GDM1 (cell line): ENCODE results near the gene CPNE8.

Source experiments
- DNase-seq: peaks from one replicate; lab custom pipeline; 2025; lab: John Stamatoyannopoulos, UW

Gene CPNE8

DNA sequence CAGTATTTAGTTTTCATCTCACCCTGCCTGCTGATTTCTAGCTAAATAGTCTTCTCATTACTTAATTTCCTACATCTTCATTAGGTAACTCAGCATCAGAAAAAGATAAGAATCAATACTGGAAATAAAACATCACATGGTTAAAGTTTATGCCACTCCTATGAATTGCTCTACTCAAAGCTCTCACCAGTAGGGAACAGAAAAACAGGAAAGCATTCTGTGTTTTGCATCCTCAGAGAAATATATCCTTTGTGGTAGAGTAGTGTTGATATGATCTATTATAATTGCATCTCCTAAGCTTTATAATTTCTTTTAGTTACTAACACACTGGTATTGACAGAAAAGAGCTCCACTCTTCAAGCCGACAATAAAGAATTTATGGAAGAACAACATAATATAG lies 9.9 kb downstream of the CPNE8 start:
- no peak for DNase-seq

DNA sequence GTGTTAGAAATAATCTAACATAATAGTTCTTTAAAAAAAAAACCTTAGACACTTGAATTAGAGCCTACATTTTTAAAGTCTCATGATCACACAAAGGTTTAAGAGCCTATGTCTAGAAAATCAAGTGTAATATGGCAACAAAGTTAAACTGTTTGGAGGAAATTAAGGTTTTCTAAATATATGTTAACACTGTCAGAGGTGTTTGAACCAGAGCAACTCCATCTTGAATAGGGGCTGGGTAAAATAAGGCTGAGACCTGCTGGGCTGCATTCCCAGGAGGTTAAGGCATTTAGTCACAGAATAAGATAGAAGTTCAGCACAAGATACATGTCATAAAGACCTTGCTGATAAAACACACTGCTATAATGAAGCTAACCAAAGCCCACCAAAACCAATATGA lies 12.4 kb downstream of the CPNE8 start:
- no peak for DNase-seq

DNA sequence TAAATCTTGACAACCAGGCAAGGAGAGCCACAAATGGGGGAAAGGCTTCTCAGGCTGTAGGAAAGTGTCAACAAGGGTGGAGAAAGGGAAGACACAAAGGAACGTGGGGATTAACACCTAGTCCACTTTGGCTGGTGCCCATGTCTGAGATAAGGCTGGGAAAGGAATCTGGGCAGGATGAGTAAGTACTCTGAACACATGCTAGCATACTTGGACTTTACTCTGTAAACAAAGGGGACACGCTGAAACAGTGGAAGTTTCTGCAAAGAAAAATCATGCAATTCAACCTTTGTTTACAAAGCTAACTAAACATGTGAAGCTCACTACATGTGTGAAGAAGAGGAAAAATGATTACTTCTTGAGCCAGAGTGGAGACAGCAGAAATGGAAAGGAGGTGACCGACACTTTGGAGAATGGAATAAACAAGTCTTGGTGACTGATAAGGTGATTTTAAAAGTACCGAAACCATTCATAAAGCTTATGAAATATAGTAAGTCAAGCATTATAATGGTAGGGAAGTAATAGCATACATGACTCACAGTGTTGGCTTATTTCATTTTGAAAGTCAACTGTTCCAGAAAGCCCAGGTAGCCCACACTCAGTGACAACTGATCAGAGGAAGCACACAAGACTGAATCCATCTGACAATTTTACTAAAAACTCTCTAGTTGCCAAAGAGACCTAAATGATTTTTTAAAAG lies 13.2 kb downstream of the CPNE8 start:
- no peak for DNase-seq

DNA sequence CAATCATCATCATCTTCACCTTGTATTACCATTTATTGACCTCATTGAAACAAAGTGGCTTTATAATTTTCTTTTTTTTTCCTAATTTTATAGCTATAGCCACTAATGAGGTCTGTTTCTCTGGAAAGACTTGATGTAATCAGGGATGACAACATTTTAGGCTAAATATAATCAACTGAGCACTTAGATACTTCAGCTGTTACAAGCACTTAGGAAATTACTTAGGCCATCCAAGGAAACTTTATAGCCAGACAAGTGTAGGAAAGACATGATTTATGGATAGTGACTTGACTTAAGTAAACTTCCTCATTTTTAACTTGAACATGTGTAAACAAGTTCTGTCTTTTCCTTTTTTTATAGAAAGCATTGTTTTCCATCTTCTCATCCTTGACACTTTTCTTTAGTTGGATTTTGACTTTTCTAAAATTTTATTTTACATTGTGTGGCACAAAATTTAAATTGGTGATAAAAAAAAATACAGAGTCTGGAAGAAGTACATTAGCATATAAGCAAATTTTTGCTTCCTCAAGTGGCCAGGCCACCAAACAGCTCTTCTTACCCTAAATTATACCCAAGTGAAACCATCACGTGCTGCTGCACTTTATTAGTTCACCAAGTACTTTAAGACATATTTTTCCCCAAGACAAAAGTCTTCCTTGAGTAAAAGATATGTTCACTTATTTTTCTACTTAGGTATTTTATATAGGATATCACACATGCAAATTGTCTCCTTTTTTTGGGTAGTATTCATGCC lies 15.1 kb downstream of the CPNE8 start:
- DNase-seq, result no peak

DNA sequence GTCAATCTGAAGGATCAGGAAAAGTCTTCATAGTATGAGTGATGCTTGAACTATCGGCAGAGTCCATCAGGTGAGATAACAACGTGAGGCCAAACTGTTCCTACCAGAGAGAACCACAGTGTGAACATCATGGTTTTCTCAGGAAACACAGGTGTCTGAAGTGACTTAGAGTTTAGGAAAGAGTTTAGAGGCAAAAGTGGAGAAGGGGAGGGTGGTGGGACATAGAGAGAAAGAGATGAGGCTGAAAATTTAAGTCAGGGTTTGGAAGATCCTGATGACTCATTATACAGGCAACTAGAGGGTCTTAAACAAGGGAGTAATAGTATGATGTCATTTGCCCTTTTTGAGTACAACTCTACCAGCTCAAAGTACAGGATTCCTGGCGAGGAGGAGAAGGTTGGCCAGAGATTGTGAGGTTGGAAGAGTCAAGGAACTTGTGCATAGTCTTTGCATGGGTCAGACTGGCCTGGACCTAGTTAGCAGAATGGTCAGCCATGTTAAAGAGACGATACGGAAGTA lies 16.0 kb downstream of the CPNE8 start:
- no peak for DNase-seq

DNA sequence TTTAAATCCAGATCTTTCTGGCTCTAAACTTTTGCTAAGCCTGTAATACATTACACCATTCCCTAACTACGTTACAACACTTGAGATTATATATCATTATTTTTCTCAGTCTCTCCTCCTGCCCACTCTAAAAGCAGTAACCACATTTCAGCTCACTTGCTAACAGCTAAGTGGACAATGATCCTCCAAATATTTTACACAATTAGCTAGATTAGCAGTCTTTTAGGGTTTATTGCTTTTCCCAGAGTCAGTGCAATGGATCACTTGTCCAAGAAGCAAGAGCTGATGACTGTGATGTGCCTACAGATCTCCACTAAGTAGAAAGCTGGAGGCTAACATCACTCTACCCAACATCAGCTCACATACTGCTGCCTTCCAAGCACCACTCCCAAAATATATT lies 17.6 kb downstream of the CPNE8 start:
- DNase-seq, result no peak

DNA sequence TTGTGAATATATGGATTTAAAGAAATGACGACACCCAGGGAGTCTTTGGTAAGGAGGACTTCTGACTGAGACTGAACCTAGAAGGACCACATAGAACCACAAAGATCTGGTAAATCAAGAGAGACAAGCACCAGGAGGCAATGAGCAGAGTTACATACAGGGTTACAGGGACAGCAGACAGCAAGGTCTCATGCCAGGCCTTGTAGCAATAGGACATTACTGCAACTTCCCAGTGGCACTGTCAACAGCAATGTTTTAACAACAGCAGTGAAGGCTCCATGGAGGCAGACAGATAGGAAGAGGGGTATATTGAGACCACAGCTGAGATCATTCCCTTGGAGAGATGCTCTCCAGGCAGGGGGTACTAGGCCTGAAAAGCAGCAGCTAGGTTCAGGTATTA lies 18.5 kb downstream of the CPNE8 start:
- no peak for DNase-seq

DNA sequence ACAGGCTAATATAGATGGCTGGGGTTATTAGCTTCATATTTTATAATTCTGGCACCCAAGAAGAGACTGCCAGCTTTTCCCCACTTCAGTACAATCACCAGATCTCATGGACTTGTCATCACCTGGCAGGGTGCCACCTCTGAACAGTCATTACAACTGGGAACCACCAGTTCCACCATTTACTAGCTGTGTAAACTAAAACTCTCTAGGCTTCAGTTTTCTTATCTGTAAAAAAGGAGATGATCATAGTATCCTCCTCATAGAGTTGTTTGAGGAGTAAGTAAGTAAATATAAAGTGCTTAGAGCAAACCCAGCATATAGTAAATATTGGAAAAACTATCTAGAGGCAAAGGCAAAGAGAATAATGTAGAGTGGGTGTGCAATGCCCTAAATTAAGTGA lies 19.3 kb downstream of the CPNE8 start:
- DNase-seq, result no peak

DNA sequence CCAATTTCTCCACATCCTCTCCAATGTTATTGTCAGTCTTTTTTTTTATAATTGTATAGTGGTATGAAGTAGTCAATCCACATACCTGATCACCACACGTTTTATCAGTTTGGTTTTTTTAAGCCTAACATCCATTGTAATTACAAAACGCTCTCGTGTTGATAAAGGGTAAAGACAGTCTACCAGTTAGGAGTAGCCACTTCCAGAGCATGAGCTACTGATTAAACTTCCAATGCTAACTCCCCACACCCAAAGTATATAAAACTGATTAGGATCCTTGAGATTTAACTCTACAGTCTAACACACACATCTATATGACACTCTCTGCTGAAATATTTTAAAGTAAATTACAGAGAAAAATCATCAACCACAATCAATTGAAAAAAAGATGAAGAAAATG lies 20.7 kb downstream of the CPNE8 start:
- no peak for DNase-seq

DNA sequence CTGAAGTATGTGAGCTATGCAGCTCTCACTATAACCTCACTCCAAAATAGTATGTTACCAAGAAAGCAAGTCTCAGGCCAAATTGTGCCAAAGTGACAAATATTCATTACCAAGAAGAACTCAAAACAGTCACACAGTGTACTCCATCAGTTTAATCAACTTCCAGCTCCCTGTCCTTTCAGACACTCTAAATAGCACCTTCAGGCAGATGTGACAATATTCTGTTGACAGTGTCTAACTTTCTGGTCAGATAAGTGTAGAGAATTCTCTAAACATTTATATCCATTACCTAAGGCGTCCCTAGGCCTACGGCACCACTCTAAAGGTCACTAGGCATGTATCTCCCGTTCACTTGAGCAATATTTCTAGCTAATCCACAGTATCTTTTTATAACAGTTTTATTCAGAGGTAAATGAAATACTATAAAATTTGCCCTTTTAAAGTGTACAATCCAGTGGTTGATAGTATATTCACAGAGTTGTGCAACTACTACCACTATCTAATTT lies 21.7 kb downstream of the CPNE8 start:
- DNase-seq, result no peak

DNA sequence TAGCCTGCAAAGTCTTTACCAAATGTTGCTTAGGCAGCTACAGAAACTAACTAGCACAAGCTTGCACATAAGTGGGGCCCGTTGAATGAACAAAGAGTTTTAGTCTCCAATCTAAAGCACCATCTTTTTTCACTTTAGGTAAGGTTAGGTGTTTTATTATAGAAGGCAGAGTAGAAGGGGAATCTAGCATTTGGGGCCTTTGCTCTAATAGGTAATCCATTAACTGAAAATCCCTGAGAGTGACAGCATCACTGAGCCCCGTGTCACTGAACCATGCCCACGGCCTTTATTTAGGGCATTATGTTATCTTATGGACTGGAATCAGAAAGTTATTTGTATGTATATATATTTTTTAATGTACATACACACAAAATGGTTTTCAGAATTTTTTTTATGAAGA lies 25.1 kb downstream of the CPNE8 start:
- no peak for DNase-seq

DNA sequence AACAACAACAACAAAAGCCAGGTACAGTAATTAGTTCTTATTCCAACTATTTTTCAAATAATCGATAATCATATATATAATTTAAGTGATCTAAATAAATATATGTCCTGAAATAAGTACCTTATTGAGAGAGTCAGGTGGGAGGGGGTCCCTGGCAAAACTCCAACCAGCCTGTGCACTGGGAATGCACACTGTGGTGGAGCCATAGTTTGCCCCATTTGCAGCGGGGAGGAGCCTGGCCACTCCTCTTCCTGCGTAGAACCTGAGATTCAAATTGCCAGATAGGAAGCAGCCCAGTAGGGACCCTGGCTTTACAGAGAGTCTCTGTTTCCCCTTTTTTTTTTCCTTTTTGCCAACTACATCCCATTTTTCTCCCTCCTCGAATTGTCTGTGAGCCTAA lies 26.4 kb downstream of the CPNE8 start:
- no peak for DNase-seq

DNA sequence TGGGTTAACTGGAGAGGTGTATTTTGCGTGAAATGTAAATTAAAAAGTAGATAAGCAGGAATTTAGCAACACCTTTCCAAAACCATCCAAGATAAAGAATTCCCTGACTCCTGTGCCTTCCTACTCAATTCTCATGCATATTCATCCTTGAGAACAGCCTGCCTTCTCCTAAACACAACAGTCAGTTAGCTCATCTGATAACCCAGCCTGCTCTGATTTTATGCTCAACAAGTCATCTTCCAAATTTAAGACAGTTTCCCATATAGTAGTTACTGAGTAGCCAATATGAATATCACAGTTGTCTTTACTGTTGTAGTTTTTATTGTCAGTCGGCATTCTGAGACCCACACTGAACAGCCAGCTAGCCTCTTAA lies 27.1 kb downstream of the CPNE8 start:
- DNase-seq, result no peak

DNA sequence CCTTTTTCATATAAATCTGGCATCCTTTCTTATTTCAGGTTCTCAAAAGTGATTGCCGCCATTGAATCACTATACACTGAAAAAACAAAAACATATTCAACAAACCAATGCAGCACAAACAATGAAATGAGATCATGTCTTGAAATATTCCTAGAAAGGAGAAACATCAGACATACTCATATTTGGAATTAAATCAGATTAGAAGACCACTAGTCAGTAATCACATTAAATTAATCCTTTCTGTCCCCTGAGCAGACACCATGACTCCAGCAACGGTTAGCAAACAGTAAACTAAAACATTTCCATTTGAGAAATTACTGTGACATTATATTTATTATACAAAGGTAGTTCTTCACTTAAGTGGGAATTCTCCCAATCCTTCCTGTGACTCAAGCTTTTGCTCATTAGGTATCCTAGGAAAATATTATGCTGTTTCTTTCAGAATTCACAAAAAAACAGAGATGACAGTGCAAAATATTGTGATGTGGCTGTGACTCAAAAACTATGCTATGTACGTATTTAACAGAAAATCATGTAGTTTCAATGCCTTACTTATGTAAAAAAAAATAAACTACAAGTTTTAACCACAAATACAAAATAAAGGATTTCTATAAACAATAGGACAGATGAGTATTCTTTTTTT lies 29.7 kb downstream of the CPNE8 start:
- DNase-seq, result no peak

DNA sequence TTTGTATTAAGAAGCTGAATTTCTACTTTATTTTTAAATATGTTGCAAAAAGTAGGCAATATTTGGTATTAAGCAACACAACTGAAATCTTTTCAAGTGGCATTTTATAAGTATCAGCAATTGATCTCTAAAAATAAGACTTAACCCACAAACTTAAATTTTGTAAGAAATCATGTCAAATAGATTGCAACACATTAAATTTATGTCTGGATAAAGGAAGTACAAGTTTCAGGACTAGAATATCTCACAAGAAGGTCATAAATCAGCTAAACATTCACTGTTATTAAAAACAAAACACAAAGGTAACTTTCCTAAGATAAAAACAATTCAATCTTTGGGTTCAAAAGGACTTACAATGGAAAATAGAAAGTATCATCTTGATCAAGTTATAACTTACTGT lies 32.8 kb downstream of the CPNE8 start:
- DNase-seq, result no peak

DNA sequence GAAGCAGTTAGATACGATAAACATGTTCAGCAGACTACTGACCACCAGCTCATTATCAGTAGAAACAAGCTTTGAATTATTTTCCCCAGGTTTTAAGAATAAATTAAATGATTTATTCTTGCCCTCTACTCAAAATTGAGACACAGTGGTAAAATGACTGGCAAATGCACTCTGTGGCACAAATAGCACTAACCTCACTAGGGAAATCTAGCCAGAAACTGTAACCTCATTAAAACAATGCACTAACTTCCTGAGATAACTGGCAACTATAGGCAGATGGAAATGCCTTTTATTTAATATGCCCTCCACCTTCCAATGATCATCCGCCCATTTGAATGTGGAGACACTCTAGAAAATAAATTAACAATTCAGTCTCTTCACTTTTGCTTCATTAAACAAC lies 33.2 kb downstream of the CPNE8 start:
- no peak for DNase-seq

DNA sequence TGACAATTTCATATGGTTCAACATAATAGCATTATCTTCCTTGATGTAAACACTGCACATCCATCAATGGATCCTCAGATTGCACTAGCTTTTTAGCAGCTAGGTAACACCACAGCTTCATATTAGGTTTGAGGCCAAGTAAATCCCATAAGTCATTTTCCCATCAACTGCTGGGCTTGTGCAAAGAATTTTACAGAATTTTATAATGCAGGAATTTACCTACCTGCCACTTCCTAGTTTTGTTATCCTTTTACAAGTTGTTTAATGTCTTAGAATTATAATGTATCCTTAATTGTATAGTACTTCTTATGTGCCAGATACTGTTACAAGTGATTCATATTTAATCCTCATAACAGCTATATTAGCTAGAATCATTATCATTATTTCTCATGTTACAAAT lies 36.4 kb downstream of the CPNE8 start:
- DNase-seq, result no peak

DNA sequence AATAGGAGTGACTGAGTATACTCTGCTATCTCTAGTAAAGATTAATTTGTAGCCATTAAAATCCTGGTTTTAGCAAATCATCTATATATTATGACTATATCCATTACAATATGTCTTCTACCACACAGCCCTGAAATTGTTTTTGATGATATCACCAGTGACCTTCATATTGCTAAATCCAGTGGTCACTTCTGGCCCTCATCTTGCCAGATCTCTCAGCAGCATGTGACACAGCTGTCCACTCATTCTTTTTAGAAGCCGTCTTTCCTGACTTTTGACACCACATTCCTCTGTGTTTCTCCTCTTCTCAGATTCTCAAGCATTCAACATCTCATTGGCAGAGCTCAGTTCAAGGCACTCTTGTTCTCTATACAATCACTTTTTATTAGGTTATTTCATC lies 54.9 kb downstream of the CPNE8 start:
- DNase-seq, result no peak

DNA sequence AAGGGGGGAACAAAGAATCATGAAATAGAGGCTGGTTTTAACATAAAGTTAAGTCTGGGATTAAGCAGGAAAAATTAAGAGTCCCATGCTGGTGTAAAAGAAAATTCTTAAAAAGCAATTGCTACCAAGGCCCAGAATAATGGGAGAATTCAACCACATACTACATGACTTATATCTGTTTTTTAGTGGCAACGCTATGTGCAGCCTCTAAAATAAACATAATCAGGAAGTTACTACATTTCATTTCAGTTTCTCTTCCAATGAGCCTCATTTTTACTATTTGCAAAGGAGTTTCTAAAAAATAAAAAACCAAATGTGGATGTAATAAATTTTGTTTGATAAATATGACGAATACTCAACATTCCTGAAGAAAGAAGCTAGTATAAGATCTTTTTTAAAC lies 58.1 kb downstream of the CPNE8 start:
- DNase-seq, result no peak

DNA sequence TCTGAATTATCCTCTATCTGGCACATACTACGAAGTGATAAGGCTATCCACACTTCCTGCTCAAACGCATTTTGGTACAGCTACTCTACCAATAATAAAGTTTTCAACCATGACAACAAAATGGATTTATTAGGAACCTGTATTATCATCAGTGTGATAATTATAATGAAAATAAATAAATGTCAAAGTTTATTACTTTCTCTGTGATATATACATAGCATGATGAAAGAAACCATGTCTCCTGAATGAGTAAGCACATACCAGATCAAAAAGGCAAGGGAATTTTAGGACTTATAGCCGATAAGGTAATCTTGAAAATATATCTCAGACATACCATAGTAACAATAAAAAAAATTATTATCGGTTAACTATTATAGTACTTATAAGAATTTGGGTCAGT lies 61.1 kb downstream of the CPNE8 start:
- no peak for DNase-seq

DNA sequence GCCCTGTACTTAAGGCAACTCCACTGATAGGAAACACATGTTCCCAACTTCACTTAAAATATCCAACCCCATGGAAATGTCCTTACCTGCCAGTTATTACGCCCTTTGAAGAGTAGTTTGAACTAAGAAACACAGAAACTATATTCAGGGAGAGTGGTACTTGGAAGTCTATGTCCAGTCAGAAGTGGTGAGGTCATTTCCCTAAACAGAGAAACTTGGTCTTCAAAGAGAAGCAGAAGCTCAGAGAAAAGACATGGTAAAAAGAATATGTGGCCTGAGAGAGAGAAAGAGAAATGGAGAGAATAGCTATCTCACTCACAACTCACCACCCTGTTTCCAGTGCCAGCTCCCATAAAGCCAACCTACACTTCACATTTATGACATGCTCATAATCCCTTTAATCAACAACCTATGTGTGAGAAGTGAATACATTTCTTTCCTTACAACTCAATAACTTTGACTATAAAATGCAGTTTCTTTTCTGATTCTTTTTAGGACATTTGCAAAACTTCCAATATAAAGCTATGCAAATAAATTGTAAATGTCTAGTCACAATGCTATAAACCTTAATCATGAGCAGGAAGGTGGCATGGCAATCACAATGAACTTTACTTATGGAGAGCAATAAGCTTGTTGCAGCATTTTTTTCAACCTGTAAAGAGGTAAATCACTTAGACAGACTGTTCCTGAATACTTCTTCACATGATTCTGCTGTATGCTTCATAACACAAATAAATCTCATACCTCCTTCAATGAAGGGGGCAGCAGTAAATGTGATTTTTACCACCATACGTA lies 67.1 kb downstream of the CPNE8 start:
- DNase-seq, result no peak

DNA sequence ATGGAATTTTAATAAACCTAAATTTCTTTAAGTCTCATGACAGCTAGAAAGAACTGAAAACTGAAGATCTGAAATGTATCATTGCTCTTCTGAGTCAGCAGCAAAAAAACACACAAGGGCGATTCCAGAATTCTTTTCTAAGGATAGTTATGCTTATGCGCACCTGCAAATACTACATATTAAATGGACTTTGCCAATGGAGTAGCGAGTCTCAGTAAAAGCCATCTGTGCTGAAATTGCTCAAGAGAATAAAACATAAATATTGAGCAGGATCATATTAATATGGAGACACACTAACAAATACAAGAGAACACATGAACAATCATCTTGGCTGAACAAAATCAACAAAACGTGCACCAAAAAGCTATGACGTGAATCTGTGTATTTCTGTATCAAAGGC lies 73.7 kb downstream of the CPNE8 start:
- no peak for DNase-seq
